Cardiac muscle cell (in vitro differentiated cells and primary cell): Measurements from ENCODE around the gene GRIA2. TPM values are rescaled to one million over a fixed set of nuclear protein-coding genes. Genes with fewer than 3 reads are reported as not detected.
"Not testable (repeated sequence)": the region's sequence is repeated elsewhere in the genome, so short reads cannot be mapped to it uniquely, and the experiment has no call there.

Experiments
- DNase-seq, 2 donors: peaks; one replicate each; pipeline versions ENCODE4 v3.0.0 to v3.0.0-alpha.2; 2010 to 2017; ENCODE audit warnings: low read depth in 1 of 2, low spot score in 1 of 2
- H3K27ac ChIP-seq: fragments of 200-600 bp; sonication (generic); 2 replicates; pipeline ENCODE4 v1.5.1; 2016
- H3K27me3 ChIP-seq: fragments of 200-600 bp; sonication (generic); 2 replicates; pipeline ENCODE4 v1.6.0; 2016; ENCODE audit warnings: control low read depth
- H3K36me3 ChIP-seq: fragments of 200-600 bp; sonication (generic); 2 replicates; pipeline ENCODE4 v1.5.1; 2016; ENCODE audit warnings: control low read depth
- H3K4me1 ChIP-seq: fragments of 200-600 bp; sonication (generic); 2 replicates; pipeline ENCODE4 v1.8.1; 2017; ENCODE audit warnings: low read depth, mild to moderate bottlenecking, mixed run types
- H3K4me3 ChIP-seq: fragments of 200-600 bp; sonication (generic); 2 replicates; pipeline ENCODE4 v1.5.1; 2016; ENCODE audit warnings: mild to moderate bottlenecking
- H3K9me3 ChIP-seq: fragments of 200-600 bp; sonication (generic); 2 replicates; pipeline ENCODE4 v1.5.1; 2017; ENCODE audit warnings: low read depth, mild to moderate bottlenecking, control low read depth
- CTCF ChIP-seq: IDR thresholded peaks from 2 replicates; pipeline ENCODE4 v1.5.1; 2012; ENCODE audit warnings: low read depth, mild to moderate bottlenecking, low read length
- polyA plus RNA-seq: library from polyadenylated mRNA; unstranded; fragments of >200 nt; fragmentation: Nextera tagmentation; extraction: Ambion mirVana; gene quantifications from 2 replicates; pipeline ENCODE4 v1.2.1, GENCODE V29; 2016
- total RNA-seq: library from RNA; depleted of rRNA; stranded (reverse); fragments of >200 nt; gene quantifications from 2 replicates; pipeline ENCODE4 v1.2.3, GENCODE V29; 2016

Gene GRIA2
- total and polyA plus RNA-seq, 2 experiments from 2014 or later = not detected

GRCh38 chr4:157226601-157227000 is 6.1 kb downstream of the GRIA2 start:
- DNase-seq = no peak
- peaks cover 42% of the 10 kb centered on the region for H3K27me3 ChIP-seq
- H3K4me1 ChIP-seq = no peaks in the 10 kb centered on the region
- no peak overlapping the region for H3K4me3 ChIP-seq
- H3K27ac ChIP-seq = no peak overlapping the region
- H3K9me3 ChIP-seq = no peaks in the 10 kb centered on the region
- H3K36me3 ChIP-seq = no peaks in the 10 kb centered on the region
- TF ChIP-seq CTCF = no peak

- TF ChIP-seq CTCF = no peak
- no peak overlapping the region for H3K27ac ChIP-seq
- H3K9me3 ChIP-seq = no peaks in the 10 kb centered on the region
- H3K27me3 ChIP-seq = peaks cover 3% of the 10 kb centered on the region
- H3K36me3 ChIP-seq = no peaks in the 10 kb centered on the region
- no peak overlapping the region for H3K4me3 ChIP-seq
- no peaks in the 10 kb centered on the region for H3K4me1 ChIP-seq
- no peak for DNase-seq
These were observed 11.0 kb downstream of the GRIA2 start for GRCh38 chr4:157231525-157231924.

- no peaks in the 10 kb centered on the region for H3K36me3 ChIP-seq
- no peaks in the 10 kb centered on the region for H3K9me3 ChIP-seq
- H3K4me3 ChIP-seq = no peak overlapping the region
- no peak for TF ChIP-seq CTCF
- no peak overlapping the region for H3K27ac ChIP-seq
- no peak for DNase-seq
- H3K27me3 ChIP-seq = no peaks in the 10 kb centered on the region
- H3K4me1 ChIP-seq = no peaks in the 10 kb centered on the region
These were observed 22.3 kb downstream of the GRIA2 start for GRCh38 chr4:157242871-157243270.

- Histone ChIP-seq H3K36me3 (no peaks in the 10 kb centered on the region), H3K4me1 (no peaks in the 10 kb centered on the region), H3K27ac (no peak overlapping the region), H3K27me3 (no peaks in the 10 kb centered on the region), H3K9me3 (no peaks in the 10 kb centered on the region), H3K4me3 (no peak overlapping the region)
- no peak for DNase-seq
- no peak for TF ChIP-seq CTCF
These were observed 23.8 kb downstream of the GRIA2 start for GRCh38 chr4:157244348-157244747.

- H3K9me3 ChIP-seq = no peaks in the 10 kb centered on the region
- no peak overlapping the region for H3K4me3 ChIP-seq
- no peaks in the 10 kb centered on the region for H3K27me3 ChIP-seq
- TF ChIP-seq CTCF = no peak
- DNase-seq = no peak
- no peaks in the 10 kb centered on the region for H3K4me1 ChIP-seq
- no peaks in the 10 kb centered on the region for H3K36me3 ChIP-seq
- H3K27ac ChIP-seq = no peak overlapping the region
These were observed 24.8 kb downstream of the GRIA2 start for GRCh38 chr4:157245351-157245750.

- Histone ChIP-seq H3K27me3 (no peaks in the 10 kb centered on the region), H3K27ac (no peak overlapping the region)
- no peak for TF ChIP-seq CTCF
These were observed 26.4 kb downstream of the GRIA2 start for GRCh38 chr4:157246964-157247363.

GRCh38 chr4:157258165-157258564 is 37.6 kb downstream of the GRIA2 start:
- not testable (repeated sequence) for H3K4me3 ChIP-seq, H3K9me3 ChIP-seq, H3K27ac ChIP-seq, H3K27me3 ChIP-seq, DNase-seq, H3K36me3 ChIP-seq, H3K4me1 ChIP-seq

More at GRCh38 chr4:157246964-157247363, 26.4 kb downstream of the GRIA2 start:
- Histone ChIP-seq H3K4me1 (no peaks in the 10 kb centered on the region), H3K4me3 (no peak overlapping the region), H3K9me3 (no peaks in the 10 kb centered on the region), H3K36me3 (no peaks in the 10 kb centered on the region)
- no peak for DNase-seq
